Calu3 (cell line): ENCODE measurements around the gene DDX17. TPM values are rescaled to one million over a fixed set of nuclear protein-coding genes. Genes with fewer than 3 reads are reported as not detected.
"Not testable (repeated sequence)": the region's sequence is repeated elsewhere in the genome, so short reads cannot be mapped to it uniquely, and the experiment has no call there.

ENCODE experiments used
- BruUV-seq: library from RNA; stranded (reverse); fragments of 400-500 nt; replicated peaks from 2 replicates; lab custom pipeline; 2021; lab: Mats Ljungman, UMichigan
- CTCF ChIA-PET: fragments of 300-600 bp; sonication (Branson Sonifier 250); formaldehyde crosslinking; loops from one replicate; lab custom pipeline; 2022; ENCODE audit warnings: antibody characterized with exemption; lab: Charles Lee
- DNase-seq: peaks from one replicate; pipeline ENCODE4 v3.0.0; 2022
- H3K27ac Mint-ChIP-seq: one replicate; pipeline ENCODE4 v1.8.0; 2022; ENCODE audit warnings: mixed read lengths; ENCODE audit not compliant: unreplicated experiment
- H3K27me3 Mint-ChIP-seq: one replicate; pipeline ENCODE4 v1.8.0; 2022; ENCODE audit warnings: mixed read lengths; ENCODE audit not compliant: unreplicated experiment
- H3K36me3 Mint-ChIP-seq: one replicate; pipeline ENCODE4 v1.8.0; 2022; ENCODE audit warnings: mild to moderate bottlenecking, moderate library complexity, mixed read lengths; ENCODE audit not compliant: insufficient read depth, unreplicated experiment
- H3K4me1 Mint-ChIP-seq: one replicate; pipeline ENCODE4 v1.8.0; 2022; ENCODE audit warnings: mild to moderate bottlenecking, low read depth, mixed read lengths; ENCODE audit not compliant: unreplicated experiment
- H3K4me3 Mint-ChIP-seq: one replicate; pipeline ENCODE4 v1.8.0; 2022; ENCODE audit warnings: mild to moderate bottlenecking, low read depth, moderate library complexity, mixed read lengths; ENCODE audit not compliant: unreplicated experiment
- H3K9me3 Mint-ChIP-seq: one replicate; pipeline ENCODE4 v1.8.0; 2022; ENCODE audit warnings: low read depth, mixed read lengths; ENCODE audit not compliant: unreplicated experiment
- CTCF ChIP-seq: fragments of 200-600 bp; IDR thresholded peaks from one replicate; pipeline ENCODE4 v1.8.0; 2022; ENCODE audit warnings: antibody characterized with exemption; ENCODE audit not compliant: unreplicated experiment
- intact Hi-C: fragments of 100-400 bp; cut with micrococcal nuclease; formaldehyde crosslinking; loops from one replicate; pipeline ENCODE4 v1.10.0; 2022; ENCODE audit not compliant: unreplicated experiment
- total RNA-seq: library from RNA; stranded (reverse); gene quantifications from 2 replicates; pipeline ENCODE4 v1.2.3, GENCODE V29; 2022

Gene DDX17
- total RNA-seq, 1 experiment from 2014 or later = 342 TPM

GRCh38 chr22:38474003-38474607, 32.0 kb downstream of the DDX17 start:
- H3K4me3 Mint-ChIP-seq = no peak overlapping the region
- H3K27ac Mint-ChIP-seq = no peak overlapping the region
- no TSS peak for BruUV-seq

GRCh38 chr22:38471237-38471636, 34.9 kb downstream of the DDX17 start:
- H3K27me3 Mint-ChIP-seq = no peaks in the 10 kb centered on the region
- no peak overlapping the region for H3K4me3 Mint-ChIP-seq
- no peak for TF ChIP-seq CTCF
- no TSS peak for BruUV-seq
- no peak for DNase-seq
- H3K36me3 Mint-ChIP-seq = peaks cover 13% of the 10 kb centered on the region
- H3K4me1 Mint-ChIP-seq = no peaks in the 10 kb centered on the region
- CTCF ChIA-PET = no interaction called here
- intact Hi-C loops = no loop called here
- H3K27ac Mint-ChIP-seq = no peak overlapping the region
- no peaks in the 10 kb centered on the region for H3K9me3 Mint-ChIP-seq

More at GRCh38 chr22:38474003-38474607, 32.0 kb downstream of the DDX17 start:
- Mint-ChIP-seq H3K36me3 (peaks cover 28% of the 10 kb centered on the region), H3K9me3 (no peaks in the 10 kb centered on the region), H3K27me3 (no peaks in the 10 kb centered on the region), H3K4me1 (no peaks in the 10 kb centered on the region)
- DNase-seq = no peak
- TF ChIP-seq CTCF = no peak
- intact Hi-C loops = no loop called here
- CTCF ChIA-PET = no interaction called here

GRCh38 chr22:38470179-38470578, 35.9 kb downstream of the DDX17 start:
- H3K27ac Mint-ChIP-seq, CTCF ChIA-PET, DNase-seq, H3K27me3 Mint-ChIP-seq, H3K4me1 Mint-ChIP-seq, H3K4me3 Mint-ChIP-seq, BruUV-seq, H3K9me3 Mint-ChIP-seq, intact Hi-C loops: not testable (repeated sequence)
- H3K36me3 Mint-ChIP-seq = peaks cover 13% of the 10 kb centered on the region

GRCh38 chr22:38469306-38469781, 36.8 kb downstream of the DDX17 start:
- DNase-seq = no peak
- CTCF ChIA-PET = no interaction called here
- Mint-ChIP-seq H3K4me3 (no peak overlapping the region), H3K36me3 (peaks cover 13% of the 10 kb centered on the region), H3K27ac (no peak overlapping the region), H3K9me3 (no peaks in the 10 kb centered on the region), H3K4me1 (no peaks in the 10 kb centered on the region), H3K27me3 (peaks cover 15% of the 10 kb centered on the region)
- BruUV-seq = no TSS peak
- no peak for TF ChIP-seq CTCF
- intact Hi-C loops = no loop called here
